NCI-H2196 (cell line): ENCODE results near the gene SP2.

Experiments
- DNase-seq: peaks from one replicate; lab custom pipeline; 2025; ENCODE audit not compliant: unreplicated experiment; lab: John Stamatoyannopoulos, UW

Gene SP2

DNA sequence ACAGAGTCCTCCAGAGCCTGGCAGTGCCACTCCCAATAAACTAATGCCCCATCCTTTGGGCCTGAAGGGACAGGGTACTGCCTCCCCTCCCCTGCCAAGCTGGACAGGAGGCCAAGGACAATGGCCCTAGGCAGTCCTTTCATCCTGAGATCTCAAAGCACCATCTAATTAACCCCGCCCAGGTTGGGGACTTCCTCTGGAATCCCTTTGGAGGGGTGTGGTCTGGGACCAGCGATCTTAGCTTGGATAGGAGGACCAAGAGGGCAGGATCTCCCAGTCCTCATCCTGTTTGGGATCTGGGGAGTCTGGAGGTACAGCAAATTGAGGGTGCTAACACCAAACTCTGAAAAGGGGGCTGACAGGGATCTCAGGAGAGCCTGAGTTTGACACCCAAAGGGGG is 26.9 kb upstream of the SP2 start:
- no peak for DNase-seq

DNA sequence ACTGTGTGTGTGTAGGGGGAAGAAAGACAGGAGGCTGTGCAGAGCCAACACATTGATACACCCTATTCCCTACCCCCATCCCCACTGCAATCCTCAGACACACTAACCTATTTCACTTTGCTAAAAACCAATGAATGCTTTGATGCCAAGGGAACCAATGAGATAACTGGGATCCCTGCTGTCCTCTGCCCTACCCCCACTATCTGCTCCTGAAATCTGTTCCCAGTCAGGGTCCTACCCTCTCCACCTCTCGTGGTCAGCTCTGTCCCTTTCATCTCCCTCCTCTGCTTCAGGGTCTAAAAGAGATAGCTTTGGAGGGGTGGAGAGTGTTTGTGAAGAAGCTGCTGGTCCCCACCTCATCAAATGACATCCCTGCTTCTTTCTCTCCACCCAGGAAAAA is 26.0 kb upstream of the SP2 start:
- DNase-seq, result no peak

DNA sequence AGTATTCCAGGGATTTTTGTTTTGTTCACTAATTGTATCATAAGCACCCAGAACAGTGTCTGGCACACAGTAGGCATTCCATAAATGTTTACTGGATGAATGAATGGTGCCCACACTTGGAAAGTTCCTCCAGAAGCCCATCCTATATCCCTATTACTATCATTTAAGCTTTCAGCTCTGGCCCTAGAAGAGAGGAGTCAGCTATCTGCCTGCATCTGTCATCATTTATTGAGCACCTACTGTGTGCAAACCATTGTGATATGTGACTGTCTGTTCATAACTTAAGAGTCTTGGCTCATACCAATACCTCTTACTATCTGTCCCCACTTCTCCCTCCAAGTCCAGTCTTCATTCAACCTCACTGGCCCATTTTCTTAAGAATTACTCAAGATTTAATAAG is 25.0 kb upstream of the SP2 start:
- no peak for DNase-seq

DNA sequence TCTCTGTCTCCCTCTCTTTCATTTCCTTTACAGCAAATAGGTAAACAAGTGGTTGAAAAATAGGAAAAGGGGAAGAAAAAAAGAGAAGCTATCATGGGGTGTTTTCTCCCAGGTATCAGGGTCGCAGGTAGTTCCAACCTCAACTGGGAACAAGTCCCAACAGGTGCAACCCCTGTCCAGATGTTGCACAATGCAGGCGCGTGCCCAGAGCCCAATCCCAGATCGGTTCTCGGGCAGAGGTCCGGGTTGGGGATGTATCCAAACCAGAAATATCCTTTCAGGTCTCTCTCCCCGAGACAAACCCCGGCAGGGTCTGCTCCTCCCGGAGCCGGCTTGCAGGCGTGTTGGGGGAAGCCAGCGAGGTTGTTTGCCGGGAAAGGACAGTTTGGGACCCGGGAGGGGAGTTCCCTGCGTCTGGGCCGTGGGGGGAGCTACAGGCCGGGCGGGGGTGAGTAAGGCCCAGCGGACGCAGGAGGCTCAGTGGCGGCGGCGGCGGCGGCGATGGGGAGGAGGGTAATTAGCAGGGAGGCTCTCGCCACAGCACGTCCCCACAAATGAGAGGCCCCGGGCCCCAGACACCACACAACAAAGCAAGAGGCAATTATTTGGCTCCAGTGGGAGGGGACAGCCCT is 23.9 kb upstream of the SP2 start:
- DNase-seq, result no peak

DNA sequence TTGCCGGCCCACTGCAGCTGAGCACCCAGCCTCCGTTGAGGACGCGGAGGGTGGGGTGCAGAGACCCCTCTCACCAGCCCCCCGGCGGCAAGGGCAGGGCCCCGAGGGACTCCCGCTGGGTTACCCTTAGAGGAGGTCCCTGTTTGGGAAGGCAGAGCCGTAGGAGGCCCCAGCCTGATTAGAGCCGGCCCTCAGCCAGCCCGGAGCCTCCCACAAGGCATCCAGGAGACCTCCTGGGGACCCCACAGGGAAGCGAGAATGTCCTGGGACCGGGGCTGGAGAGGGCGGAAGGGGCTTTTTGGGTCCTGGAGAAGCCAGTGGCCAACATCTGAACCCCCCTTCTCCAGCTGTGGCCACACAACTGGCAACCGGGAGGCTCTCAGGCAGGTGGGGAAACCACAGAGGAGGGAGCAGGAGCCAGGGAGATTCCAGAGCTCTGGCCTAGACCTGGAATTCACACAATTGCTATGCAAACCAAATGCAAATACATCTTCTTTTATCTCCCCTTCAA is 23.3 kb upstream of the SP2 start:
- no peak for DNase-seq

DNA sequence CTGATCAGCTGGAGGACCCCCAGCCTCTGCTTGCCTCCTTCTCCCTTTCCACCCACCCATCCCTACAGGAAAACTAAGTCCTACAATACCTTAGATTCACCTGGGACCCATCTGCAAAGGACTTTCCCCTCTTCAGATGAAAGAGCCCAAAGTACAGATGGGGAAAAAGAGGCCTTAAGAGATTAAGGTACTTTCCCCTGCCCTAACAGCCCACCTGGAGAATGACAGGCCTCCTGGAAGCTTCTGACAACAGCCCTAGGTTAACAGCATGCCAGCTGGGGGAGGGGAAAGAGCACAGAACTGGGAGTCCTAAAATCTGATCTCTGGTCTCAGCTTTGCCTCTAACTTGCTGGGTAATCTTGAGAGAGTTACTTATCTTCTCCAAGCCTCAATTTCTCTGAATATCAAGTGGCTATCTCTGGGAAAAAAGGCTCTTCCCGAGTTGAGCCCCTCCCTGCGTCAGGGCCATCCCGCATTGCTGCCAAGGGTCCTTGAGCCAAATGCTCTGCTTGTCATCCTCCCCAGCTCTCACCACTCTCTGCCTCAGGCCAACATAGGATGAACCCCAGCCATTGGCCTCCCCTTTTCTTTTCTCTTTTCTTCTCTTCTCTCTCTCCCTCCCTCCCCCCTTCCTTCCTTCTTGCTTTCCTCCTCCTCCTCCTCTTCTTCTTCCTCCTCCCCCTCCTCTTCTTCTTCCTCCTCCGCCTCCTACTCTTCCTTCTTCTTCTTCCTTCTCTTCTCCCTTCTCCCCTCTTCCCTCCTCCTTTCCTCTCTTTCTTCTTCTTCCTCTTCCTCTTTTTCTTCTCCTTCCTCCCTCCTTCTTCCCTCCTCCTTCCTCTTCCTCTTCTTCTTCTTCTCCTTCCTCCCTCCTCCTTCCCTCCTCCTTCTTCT is 22.6 kb upstream of the SP2 start:
- no peak for DNase-seq

DNA sequence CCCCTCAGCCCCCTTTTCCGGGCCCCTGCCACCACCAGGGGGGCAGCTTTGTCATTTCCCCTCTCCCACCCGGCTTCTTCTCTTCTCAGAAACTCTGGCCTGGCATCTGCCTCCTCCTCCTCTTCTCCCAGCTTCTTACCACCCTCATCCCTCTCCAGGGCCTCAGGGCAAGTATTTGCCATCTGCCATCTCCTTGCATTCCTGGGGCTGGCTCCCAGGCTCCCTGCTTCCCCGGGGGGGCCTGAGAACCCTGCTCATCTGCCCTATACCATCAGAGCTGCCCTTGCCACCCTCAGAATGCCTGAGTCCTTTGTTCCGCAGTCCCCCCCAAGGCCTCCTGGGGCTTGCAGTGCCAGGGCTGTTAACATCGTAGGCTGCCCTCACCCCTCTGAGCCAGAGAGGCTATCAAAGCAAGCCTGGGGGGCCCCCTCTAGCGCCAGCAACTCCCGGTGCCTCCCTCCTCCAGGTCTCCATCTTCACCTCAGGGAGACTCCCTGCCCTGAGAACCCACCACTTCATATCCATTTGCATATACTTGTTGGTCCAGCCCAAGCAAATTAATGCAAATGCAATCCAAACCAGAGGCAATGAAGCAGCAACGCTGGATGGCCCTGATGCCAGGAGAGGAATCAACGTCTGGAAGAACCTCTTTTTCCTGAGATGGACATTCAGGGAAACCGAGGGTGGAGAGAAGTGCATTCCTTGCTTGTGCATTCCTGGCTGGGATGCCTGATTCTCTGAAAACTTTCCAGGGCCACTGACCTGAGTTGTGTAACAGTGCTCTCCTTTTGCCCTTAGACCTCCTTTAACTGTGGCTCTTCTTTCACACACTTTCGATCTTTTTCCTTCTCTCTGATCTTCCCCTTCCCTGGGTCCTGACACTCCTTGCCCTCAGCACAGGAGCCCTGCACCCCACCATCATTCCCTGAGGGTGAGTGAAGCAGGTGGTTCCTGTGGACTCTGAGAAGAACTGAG is 20.7 kb upstream of the SP2 start:
- DNase-seq, result no peak

DNA sequence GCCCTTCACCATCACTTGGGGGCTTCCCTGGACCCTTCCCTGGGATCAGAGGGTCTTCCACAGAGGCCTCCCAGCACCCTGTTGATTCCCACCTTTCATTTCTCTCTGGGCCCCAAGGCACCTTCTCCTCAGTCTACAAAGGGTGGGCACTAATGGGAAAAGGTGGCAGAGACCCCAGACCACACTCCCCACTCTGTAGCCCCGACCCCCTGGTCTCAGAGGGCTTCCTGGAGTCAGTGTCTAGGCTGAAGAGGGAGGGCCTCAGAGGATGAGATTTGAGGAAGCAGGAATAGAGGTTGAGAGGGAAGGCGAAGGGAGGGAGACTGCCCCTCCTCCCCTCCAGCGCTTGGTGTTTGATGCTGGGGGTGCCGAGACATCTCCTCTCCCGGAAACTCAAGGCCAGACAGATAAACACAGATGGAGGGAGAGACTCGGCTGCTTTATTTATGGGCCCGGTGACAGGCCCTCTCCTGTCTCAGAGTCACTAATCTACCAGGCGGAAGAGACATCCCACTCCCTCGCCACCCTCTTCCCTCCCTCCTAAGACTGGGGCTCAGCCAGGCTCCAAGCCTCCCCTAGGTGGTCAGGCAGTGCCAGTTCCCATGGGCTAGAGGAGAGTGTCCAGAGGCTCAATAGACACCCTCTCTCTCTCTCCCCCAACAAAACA is 18.5 kb upstream of the SP2 start:
- DNase-seq, result no peak

DNA sequence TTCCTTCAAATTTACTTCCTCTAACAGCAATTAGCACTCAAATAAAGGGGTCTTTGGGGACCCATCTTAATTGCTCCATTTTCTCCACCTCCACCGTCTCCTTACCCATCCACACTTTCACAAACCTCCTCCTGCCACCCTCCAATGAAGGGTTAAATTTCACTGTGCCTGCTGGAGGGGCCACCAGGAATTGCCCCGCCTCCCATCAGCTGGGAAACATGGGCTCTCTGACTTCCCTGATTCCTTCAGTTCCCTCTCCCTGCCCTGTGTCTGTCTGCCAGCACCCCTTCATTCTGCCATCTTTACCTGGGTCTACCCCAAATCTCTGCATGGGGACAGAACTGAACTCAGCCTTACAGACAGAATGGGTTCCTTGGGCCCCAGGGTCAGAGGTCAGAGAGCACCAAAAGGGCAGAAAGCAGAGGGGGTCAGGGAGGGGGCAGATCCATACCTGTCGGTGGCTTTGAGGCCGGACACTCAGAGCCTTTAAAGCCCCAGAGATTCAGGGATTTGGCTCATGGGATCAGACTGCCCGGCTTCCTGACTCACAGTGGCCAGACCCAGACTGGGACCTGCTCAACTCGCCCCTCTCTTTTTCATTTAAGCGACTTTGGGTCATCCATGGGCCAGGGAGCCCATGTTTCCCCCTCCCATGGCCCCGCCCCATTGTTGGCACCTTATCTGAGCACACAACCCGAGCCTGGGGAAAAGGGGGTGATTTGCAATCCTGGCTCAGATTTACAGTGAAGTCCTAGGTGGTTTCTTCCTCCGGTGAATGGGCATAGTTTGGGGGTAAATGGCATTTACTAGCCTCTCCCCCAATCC is 17.6 kb upstream of the SP2 start:
- no peak for DNase-seq

DNA sequence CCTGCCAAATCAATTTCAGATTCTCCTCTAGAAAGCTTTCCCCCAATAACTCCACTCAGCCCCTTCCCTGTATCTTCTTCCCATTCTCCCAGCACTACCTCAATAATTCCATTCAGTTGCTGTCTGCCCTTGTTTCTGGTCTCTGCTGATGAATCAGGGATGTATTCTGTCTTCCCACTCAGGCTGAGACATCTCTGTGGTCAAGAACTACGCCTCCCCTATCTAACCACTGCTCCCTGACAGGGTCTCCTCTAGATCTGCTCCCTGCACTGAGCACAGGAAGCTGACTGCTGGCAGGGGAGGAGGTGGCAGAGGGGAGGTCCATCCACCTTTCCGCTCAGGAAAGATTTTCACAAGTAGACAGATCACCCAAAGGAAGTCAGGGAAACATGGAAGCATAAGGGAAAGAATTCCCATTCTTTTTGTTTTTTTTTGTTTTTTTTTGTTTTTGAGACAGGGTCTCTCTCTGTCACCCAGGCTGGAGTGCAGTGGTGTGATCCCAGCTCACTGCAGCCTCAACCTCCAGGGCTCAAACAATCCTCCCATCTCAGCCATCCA is 16.9 kb upstream of the SP2 start:
- no peak for DNase-seq

DNA sequence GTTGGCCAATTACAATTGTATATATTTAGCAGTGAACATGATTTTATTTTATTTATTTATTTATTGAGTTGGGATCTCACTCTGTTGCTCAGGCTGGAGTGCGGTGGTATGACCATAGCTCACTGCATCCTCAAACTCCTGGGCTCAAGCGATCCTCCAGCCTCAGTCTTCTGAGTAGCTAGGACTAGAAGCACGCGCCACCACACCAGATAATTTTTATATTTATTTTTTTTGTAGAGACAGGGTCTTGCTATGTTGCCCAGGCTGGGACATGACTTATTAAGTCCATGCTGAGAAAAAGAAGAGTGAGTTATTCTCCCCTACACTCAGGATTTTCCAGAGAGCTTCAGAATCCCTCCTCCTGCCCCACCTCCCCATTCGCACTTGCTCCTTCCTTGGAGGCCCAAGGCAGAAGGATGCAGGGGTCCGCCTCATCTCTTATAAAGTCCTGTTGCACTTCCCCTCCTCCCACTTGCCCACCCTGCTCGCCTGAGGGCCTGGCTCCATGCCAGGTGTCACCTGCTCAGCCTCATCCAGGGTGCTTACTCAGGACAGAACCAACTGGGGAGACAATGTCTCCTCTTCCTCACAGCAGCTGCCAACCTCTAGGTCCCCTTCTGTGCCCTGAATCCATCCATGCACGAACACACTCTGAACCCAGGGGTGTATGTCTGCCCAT is 16.1 kb upstream of the SP2 start:
- DNase-seq, result no peak

DNA sequence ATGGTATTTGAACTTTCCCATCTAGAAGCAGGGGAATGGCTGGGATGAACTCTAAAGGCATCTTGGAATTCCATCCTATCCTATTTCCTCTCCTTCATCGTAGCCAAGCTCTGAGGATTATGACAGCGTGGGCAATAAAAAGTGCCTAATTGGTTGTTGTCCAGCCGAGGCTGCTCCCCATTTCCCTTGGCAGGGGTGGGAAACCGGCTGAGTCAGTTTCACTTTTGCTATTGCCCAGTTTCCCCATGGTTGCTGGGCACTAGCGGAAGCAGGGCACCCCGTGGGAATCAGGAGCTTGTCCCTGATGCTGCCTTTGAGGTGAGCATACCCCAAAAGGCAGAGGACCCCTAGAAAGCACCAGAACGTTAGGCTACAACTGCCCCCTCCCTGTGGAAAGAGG is 13.8 kb upstream of the SP2 start:
- no peak for DNase-seq

DNA sequence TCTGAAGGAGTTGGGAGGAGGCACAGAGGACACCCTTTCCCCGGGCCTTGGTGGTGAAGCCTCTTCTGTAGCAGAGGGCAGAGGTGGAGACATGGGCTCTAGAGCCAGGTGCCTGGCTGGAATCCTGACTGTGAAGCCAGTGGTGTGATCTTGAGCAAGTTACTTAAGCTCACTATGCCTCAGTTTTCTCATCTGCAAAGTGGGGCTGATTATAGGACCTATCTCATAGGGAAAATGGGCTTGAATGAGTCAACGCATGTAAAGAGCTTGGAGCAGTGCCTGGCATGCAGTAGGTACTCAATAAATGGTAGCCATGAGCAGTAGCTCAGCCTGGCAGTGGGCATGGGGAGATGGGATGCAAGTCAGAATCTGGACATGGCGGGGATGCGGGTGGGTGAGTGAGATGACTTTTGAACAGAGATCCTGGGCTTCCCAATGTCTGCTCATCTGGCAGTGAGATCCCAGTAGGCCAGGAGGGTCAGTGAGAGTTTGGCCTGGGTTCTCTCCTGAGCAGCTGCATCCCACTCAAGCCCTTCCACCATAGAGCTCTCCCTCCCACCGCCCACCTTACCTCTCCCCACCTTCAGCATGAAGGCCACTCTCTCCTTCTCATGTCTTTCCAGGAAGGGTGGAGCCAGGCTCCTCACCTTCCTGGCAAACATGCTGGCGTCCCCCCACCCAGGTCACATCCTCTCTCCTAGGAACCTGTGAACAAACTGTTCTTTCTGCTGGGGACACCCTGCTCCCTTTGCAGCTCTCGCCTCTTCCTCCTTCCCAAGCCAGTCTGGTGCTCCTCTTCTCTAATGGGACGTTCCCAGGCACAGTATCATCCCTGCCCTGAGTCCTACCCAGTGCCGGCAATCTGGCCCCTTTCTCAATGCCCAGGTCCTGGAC is 13.1 kb upstream of the SP2 start:
- no peak for DNase-seq

DNA sequence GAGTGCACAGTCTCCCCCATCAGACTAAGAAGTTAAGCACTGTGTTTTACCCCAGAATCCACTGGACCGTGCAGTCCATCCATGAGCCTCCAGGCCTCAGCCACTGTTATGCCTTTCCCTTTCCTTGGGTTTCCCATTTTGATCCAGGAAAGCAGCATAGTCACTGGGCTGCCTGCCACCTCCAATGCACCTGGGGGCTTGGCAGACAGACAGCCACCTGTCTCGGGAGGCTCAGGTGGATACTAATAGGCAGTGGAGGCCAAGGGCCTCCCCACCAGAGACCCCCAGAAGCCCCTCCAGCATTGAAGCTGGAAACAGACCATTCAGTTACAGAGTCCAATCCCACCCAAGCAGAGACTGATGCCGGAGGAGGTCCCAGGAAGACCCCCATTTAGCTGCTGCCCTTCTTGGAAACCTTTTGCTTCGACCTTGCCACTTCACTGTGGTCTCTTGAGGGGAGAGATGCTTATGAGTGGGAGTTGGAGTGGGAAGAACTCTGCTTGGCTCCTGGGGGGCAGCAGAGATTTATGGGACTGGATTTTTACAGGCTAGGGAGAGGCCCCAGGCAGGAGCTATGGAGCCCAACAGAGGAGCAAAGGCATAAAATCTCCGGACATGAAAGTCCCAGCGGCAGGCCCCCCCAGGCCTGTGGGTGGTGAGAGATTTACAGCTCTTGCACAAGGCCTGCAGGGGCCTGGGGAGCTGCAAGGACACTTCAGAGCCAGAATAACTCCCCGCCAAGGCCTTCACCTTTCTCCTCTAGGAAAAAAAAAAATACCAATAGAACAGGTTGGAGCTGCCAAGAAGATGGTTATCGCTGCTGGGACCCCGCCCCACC is 12.2 kb upstream of the SP2 start:
- DNase-seq, result no peak

DNA sequence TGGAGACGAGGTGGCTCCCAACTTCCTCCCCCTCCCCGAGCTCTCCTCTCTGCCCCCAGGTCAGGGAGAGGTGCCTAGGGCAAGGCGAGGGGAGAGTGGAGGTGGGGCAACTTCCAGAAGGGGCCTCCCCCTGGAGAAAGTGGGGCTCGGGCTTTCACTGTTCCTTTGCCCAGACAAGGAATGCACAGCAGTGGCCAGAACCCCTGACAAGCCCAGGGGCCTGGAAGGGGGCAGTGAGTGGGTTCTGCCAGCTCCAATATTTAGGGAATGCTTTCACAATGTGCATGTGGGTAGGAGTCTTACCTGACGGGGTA is 11.7 kb upstream of the SP2 start:
- no peak for DNase-seq

DNA sequence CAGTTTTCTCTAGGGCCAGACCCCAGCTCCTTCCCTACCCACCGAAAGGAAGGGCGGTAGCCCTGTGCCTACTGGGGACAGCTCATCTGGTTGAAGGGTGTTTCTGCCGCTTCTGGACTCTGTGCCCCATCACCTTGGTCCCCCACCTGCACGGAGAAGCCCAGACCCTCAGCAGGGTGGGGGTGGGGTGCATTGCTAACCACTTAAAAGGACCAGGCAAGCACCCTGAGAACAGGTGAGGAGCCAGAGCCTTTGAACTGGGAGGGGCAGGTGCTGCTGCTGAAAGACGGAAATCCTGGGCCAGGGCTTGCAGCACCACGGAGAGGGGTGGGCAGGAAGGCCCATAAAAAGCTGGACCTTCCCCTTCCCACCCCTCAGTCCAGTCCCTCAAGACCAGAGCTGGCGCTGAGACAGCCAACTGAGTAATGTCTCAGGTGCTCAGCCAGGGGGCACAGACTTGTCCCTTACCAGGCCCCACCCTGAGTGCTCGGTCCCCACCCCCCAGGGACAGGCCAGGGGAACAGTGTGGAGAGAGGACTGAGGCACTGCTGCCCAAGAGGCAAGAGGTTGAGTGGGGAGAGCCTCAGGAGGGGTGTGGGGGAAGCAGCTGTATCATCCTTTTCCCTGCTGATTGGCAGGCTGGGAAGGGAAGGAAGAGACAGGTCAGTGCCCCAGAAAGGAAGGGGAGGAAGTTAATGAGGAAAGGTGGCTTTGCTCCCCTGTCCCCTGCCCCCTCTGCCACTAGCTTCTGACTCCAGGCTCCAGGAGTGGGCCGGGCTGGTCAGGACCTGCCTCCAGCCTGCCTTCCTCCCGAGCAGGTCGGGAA is 10.9 kb upstream of the SP2 start:
- DNase-seq, result no peak

DNA sequence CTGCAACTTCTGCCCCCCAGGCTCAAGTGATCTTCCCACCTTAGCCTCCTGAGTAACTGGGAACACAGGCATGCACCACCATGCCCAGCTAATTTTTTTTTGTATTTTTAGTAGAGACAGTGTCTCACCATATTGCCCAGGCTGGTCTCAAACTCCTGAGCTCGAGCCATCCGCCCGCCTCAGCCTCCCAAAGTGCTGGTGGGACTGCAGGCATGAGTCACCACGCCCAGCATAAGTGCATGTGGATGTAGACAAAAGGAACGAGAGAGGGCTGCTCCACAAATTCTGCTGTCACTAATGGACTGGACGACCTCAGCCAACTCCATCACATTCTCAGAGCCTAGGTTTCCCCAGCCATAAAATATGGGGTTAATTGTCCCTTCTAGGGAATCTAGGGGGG is 7.7 kb upstream of the SP2 start:
- no peak for DNase-seq
